SK-N-MC (cell line): ENCODE measurements around the gene CCR8.

ENCODE experiments used
- DNase-seq: peaks from one replicate; pipeline ENCODE4 v3.0.0-alpha.2; 2011; ENCODE audit warnings: low read depth, low spot score
- H3K27ac ChIP-seq: fragments of 200-600 bp; sonication (generic); 2 replicates; pipeline ENCODE4 v1.5.1; 2016; ENCODE audit warnings: mixed run types
- H3K36me3 ChIP-seq: fragments of 200-600 bp; sonication (generic); 2 replicates; pipeline ENCODE4 v1.6.1; 2017; ENCODE audit warnings: antibody characterized with exemption, low read length, mixed read lengths; ENCODE audit not compliant: insufficient read depth
- H3K4me3 ChIP-seq: fragments of 200-600 bp; sonication (generic); 2 replicates; pipeline ENCODE4 v1.5.1; 2016
- H3K9ac ChIP-seq: fragments of 200-600 bp; sonication (generic); 2 replicates; pipeline ENCODE4 v1.8.0; 2017; ENCODE audit warnings: mixed run types, mixed read lengths; ENCODE audit not compliant: insufficient read length
- H3K9me3 ChIP-seq: fragments of 200-600 bp; sonication (generic); 2 replicates; pipeline ENCODE4 v1.6.1; 2017; ENCODE audit warnings: low read depth, mild to moderate bottlenecking, antibody characterized with exemption, low read length, moderate library complexity, mixed read lengths
- EZH2 ChIP-seq: fragments of 200-600 bp; sonication (generic); IDR thresholded peaks from one replicate; pipeline ENCODE4 v1.6.1; 2017; ENCODE audit warnings: antibody characterized with exemption
- FOXP2 ChIP-seq: optimal IDR thresholded peaks from 2 replicates; pipeline ENCODE3; 2011; ENCODE audit warnings: mild to moderate bottlenecking, moderate library complexity; ENCODE audit not compliant: insufficient read depth; ENCODE audit errors: extremely low read length, control extremely low read depth
- POLR2AphosphoS5 ChIP-seq: IDR thresholded peaks from 2 replicates; pipeline ENCODE4 v1.6.1; 2012; ENCODE audit warnings: mild to moderate bottlenecking, low read depth, low read length, borderline replicate concordance

CCR8 gene

GRCh38 chr3:39288300-39288808, 41.2 kb upstream of the CCR8 start:
- Histone ChIP-seq H3K36me3 (no peaks in the 10 kb centered on the region), H3K9me3 (no peaks in the 10 kb centered on the region), H3K4me3 (no peak overlapping the region), H3K27ac (no peak overlapping the region), H3K9ac (no peak overlapping the region)
- TF ChIP-seq FOXP2: no peak
- no peak for TF ChIP-seq EZH2
- no peak for TF ChIP-seq POLR2AphosphoS5
- DNase-seq: no peak

- no peak overlapping the region for H3K4me3 ChIP-seq
- no peaks in the 10 kb centered on the region for H3K36me3 ChIP-seq
- TF ChIP-seq FOXP2 (no peak), POLR2AphosphoS5 (no peak), EZH2 (no peak)
- no peak overlapping the region for H3K27ac ChIP-seq
- no peak overlapping the region for H3K9ac ChIP-seq
- no peak for DNase-seq
- no peaks in the 10 kb centered on the region for H3K9me3 ChIP-seq
Measured at GRCh38 chr3:39289107-39289506, 40.4 kb upstream of the CCR8 start.

- H3K9me3 ChIP-seq: no peaks in the 10 kb centered on the region
- no peak for DNase-seq
- H3K27ac ChIP-seq: no peak overlapping the region
- H3K9ac ChIP-seq: no peak overlapping the region
- H3K4me3 ChIP-seq: no peak overlapping the region
- H3K36me3 ChIP-seq: no peaks in the 10 kb centered on the region
- TF ChIP-seq POLR2AphosphoS5 (no peak), FOXP2 (no peak), EZH2 (no peak)
Measured at GRCh38 chr3:39290255-39290654, 39.3 kb upstream of the CCR8 start.

DNA sequence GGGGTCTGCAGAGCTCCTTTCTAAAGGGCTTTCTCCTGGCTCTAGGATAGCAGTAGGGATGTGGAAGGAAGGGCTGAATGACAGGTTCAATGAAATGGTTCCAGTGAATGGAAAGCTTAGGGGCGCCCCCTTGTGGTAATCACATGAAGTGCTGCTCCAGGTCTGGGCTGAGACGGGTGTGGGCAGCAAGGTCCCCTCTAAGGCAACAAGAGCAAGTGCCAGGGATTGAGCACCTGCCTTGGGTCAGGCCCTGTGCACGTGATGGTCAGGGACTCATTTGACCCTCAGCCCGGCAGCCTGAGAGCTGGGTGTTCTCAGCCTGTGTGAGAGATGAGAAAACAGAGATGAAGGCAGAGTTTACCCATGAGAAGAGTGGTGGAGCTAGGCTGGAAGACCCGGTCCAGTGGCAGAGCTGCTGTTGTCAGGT, 37.6 kb upstream of the CCR8 start:
- DNase-seq: no peak
- Histone ChIP-seq H3K9me3 (no peaks in the 10 kb centered on the region), H3K27ac (no peak overlapping the region), H3K9ac (no peak overlapping the region), H3K4me3 (no peak overlapping the region), H3K36me3 (no peaks in the 10 kb centered on the region)
- TF ChIP-seq FOXP2: no peak
- no peak for TF ChIP-seq POLR2AphosphoS5
- no peak for TF ChIP-seq EZH2

DNA sequence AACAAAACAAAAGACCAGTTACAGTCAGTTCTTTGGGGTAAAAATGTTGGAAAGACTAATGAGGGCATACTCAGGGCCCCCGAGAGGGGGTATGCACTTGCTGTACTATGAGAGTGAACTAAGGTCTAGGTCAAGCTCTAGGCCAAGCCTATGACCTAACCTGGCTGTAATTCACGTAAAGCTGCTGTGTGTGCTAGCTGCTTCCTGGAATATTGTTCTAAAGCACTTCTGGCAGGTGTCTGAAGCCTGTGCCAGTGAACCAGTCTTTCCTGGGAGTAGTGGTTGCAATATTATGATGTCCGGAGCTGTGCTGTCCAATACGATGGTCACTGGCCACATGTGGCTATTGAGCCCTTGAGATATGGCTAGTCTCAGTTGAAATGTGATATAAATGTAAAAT, 36.5 kb upstream of the CCR8 start:
- Histone ChIP-seq H3K36me3 (no peaks in the 10 kb centered on the region), H3K27ac (no peak overlapping the region), H3K9ac (no peak overlapping the region), H3K9me3 (no peaks in the 10 kb centered on the region), H3K4me3 (no peak overlapping the region)
- TF ChIP-seq POLR2AphosphoS5 (no peak), FOXP2 (no peak)
- no peak for DNase-seq

DNA sequence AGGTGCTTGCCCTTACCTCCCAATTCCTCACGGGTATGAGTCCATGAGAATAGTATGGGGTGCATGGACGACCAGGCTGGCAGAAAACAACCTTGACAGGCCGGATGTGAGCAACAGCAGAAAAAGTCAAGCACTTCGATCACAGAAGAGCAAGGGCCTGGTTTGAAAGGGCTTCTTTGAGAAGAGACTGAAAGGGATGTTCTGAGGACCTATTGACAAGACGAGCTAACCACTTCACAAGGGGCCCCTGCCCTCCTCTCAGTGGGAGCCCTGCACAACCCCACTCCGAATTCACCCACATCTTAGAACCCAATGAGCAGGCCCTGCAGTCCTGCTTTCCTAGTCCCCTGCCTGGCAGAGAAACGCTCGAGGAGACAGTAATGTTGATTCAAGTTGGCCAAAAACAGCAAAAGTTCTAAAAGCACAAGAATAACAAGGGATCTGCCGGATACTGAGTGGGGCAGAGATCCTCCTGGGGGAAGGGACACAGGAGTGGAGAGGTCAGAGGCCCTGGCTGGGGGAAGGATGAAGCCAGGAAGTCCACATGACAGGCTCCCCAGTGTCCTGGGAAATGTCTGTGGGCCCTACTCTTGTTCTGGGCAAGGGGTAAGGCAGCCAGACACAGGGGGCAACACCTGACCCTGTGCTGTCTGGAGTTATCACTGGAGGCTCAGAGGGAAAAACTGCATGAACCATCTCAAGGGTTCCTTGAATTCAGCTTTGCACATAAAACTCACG, 34.9 kb upstream of the CCR8 start:
- no peak for DNase-seq
- Histone ChIP-seq H3K27ac (no peak overlapping the region), H3K36me3 (no peaks in the 10 kb centered on the region), H3K9ac (no peak overlapping the region), H3K9me3 (no peaks in the 10 kb centered on the region), H3K4me3 (no peak overlapping the region)
- TF ChIP-seq EZH2 (no peak), FOXP2 (no peak)

- no peak for DNase-seq
- Histone ChIP-seq H3K9me3 (no peaks in the 10 kb centered on the region), H3K27ac (no peak overlapping the region), H3K9ac (no peak overlapping the region), H3K4me3 (no peak overlapping the region), H3K36me3 (no peaks in the 10 kb centered on the region)
- no peak for TF ChIP-seq POLR2AphosphoS5
- no peak for TF ChIP-seq EZH2
- no peak for TF ChIP-seq FOXP2
Measured at GRCh38 chr3:39295184-39295775, 34.2 kb upstream of the CCR8 start.

- H3K27ac ChIP-seq: no peak overlapping the region
- no peak overlapping the region for H3K4me3 ChIP-seq
- no peaks in the 10 kb centered on the region for H3K9me3 ChIP-seq
Measured at GRCh38 chr3:39296197-39297077, 33.1 kb upstream of the CCR8 start.

More at GRCh38 chr3:39296197-39297077, 33.1 kb upstream of the CCR8 start:
- Histone ChIP-seq H3K9ac (no peak overlapping the region), H3K36me3 (no peaks in the 10 kb centered on the region)
- DNase-seq: no peak
- TF ChIP-seq FOXP2 (no peak), POLR2AphosphoS5 (no peak), EZH2 (no peak)
